LoVo (cell line): Measurements from ENCODE around the gene DRICH1.
"Not testable (repeated sequence)": the region's sequence is repeated elsewhere in the genome, so short reads cannot be mapped to it uniquely, and the experiment has no call there.

ENCODE experiments used
- DNase-seq: peaks from one replicate; pipeline ENCODE4 v3.0.0-alpha.2; 2016; ENCODE audit warnings: low spot score

DRICH1 gene

DNA sequence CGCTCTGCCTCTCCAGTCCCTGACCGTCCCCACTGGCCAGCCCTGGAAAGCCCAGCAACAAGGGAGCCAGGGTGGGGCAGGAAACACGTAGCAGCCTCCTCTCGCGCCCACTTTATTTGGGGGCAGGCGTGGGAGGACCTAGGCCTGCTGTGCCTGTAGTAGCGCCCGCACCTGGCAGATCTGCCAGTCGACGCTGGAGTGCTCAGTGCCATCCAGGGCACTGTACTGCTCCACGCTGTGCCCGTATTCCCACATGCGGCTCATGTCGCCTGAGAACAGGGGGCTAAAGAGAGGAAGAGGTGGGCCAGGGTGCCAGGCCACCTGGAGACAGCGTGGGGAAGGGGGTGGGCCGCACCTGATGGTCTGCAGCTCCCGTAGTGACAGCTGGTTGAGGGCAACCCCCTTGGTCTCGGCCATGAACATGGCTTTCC lies 17.0 kb upstream of the DRICH1 start:
- no peak for DNase-seq

DNA sequence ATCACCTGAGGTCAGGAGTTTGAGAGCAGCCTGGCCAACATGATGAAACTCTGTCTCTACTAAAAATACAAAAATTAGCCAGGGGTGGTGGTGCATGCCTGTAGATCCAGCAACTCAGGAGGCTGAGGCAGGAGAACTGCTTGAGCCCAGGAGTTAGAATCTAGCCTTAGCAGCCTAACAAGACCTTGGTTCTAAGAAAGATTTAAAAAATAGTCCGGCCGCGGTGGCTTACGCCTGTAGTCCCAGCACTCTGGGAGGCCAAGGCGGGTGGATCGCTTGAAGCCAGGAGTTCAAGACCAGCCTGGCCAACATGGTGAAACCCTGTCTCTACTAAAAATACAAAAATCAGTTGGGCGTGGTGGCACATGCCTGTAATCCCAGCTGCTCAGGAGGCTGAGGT lies 14.4 kb upstream of the DRICH1 start:
- DNase-seq = not testable (repeated sequence)

DNA sequence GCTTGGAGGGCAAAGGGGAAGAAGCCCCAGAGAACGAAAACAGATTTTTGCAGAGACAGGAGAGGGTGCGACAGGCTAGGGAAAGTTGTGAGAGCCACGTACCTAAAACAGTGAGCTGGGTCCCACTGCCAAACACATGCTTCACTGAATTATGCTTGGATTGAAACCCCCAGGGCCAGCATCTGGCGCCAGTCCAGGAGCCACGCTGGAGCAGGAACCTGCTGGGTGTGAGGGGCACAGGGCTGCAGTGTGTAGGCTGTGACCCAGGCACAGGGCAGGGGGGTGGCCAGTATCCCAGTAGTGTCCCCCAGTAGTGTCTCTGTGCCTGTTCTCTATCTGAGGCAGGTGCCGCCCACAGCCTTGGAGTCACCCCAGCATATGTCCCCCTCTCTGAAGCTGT lies 8.1 kb upstream of the DRICH1 start:
- DNase-seq = not testable (repeated sequence)

DNA sequence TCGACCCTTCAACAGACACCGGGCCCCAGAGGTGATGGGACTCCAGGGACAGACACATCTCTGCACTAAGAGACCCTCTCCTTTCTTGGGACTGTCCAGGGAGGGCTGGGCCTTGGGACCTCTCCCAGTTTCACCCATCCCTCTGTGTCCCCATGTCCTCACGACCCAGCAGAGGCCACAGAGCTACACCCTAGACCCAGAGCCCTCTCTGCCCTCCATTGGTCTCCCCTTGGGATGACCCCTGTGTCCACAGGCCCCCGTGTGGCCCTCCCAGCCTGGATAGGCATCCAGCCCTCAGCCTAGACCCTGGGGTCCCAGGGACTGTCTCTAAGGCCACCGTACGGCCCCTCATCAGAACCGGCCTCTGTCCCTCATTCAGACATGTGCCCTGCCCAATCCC lies 7.5 kb upstream of the DRICH1 start:
- DNase-seq = no peak

DNA sequence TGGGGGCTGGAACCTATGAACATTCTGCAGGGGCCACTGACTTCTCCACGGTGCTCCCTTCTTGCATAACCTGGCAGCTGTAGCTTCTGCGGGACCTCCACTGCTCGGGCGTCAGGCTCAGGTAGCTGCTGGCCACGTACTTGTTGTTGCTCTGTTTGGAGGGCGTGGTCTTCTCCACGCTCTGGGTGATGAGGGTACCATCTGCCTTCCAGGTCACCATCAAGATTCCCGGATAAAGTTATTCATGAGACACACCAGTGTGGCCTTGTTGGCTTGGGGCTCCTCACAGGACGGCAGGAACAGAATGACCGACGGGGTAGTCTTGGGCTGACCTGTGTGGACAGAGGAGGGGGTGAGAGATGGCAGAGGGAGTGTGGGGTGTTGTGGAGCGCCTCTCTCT lies 6.5 kb upstream of the DRICH1 start:
- no peak for DNase-seq

DNA sequence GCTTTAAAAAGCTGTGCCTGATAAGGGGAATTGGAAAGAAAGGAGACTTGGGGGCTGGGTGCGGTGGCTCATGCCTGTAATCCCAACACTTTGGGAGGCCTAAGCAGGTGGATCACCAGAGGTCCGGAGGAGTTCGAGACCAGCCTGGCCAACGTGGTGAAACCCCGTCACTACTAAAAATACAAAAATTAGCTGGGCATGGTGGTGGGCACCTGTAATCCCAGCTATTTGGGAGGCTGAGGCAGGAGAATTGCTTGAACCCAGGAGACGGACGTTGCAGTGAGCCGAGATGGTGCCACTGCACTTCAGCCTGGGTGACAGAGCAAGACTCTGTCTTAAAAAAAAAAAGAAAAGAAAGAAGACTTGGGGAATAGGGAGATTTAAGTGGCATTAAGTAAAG lies 3.2 kb upstream of the DRICH1 start:
- not testable (repeated sequence) for DNase-seq

DNA sequence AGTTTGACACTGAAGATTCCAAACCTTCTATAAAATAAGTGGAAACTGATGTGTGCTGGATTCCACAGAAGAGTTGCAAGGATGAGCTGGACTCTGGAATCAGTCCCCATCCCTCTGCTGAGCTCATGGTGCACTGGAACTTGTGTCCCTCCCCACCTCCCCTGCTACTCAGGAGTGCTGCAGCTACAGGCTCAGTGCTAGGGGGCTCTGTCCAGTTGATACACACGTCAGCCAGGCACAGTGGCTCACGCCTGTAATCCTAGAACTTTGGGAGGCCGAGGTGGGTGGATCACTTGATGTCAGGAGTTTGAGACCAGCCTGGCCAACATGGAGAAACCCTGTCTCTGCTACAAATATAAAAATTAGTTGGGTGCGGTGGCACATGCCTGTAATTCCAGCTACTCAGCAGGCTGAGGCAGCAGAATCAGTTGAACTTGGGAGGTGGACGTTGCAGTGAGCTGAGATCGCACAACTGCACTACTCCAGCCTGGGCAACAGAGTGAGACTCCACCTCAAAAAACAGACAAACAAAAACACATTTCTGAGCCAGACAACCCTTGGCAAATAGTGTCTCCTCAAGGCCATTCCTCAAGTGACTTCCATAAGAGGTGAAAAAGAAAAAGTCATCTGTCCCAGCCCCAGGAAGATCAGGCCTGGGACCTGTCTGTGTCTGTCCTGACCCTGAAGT lies 3.9 kb downstream of the DRICH1 start:
- DNase-seq = not testable (repeated sequence)

DNA sequence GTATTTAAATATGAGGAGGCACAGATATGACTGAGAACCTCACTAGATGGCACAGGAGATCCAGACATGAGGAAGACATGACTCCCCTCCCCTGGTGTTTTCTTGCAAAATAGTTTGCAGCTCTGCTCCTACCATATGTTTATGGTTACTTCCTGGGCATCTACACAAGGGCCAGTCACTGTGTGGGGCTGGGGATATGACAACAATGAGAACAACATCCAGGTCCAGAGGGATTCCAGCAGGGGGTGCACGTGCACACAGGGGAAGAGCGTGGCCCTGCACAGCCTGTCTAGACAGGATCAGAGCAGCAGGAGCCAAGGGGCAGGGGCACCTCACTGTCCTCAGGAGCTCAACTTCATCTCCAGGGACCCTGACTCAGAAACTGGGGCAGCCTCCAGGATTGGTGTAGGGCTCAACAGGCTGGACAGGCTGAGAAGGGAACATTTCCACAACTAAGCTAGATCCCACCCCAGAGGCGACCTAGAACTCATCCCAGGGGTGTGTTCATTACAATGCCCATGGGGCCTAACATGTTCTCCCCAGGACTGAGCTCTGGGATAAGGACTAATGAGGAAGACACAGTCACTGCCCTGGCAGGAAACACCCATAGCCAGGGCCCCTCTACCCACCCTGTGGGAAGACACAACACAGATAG lies 4.6 kb downstream of the DRICH1 start:
- not testable (repeated sequence) for DNase-seq

DNA sequence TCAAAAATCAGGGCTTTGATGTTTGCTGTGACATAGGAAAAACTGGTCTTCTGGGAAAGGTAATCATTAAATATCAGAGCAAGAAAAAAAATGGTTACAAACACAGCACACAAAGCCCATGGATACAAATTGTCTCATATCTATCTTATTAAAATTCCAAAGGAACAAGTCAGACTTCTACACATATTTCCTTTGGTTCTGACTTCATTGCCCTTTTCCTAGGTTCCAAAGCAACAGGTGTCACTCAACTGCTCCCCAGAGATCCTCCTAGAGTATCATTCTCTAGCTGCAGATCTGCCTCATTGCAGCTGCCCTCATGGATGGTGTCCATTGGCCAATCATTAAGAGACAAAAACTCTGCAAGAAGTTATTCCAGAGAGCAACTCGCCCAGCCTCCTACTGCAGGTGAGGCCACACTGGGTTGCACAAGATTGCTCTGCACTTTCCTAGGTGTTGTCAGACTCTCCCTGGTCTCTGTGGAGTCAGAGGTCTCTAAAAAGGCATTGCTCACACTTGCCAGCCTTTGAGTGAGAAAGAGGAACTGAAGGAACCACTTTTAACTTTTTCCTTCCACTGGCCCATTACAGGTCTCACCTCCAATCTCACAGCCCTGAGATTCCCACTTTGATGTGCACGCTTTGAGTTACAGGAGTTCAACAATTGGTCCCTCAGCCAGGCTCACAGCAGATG lies 5.7 kb downstream of the DRICH1 start:
- DNase-seq = no peak

DNA sequence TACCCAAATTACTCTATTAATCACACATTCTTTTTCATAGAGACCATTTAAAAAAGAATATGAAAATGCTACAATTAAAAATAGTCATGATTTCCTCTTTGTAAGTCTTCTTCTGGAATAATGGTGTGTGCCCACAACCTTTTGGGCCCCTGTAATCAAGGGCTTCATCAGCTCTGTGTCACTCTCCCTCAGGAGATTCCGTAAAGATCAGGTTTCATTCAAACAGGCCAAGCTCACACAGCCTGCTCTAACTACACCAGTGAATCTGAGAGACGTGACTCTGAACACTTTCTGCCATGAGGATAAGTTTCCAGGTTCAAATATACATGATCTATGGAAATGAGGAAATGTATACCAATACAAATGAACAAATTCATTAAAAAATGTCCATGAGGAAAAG lies 9.5 kb downstream of the DRICH1 start:
- no peak for DNase-seq

DNA sequence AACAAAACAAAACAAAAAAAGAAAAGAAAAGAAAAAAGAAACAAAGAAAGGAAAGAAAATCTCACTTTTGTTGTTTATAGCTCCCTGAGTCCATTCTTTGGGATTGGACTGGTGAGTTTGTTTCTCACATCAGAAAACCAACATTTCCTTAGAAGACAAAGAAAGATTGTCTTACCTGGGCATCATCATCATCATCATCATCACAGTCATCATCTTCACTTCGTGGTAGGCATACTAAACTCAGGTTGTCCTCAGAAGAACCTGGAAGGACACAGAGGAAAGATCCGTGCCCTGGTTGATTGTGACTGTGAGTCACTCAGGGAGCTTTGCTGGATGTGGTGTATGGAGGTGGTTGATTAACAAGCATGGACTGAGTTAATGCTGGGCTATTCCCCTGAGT lies 10.2 kb downstream of the DRICH1 start:
- not testable (repeated sequence) for DNase-seq

DNA sequence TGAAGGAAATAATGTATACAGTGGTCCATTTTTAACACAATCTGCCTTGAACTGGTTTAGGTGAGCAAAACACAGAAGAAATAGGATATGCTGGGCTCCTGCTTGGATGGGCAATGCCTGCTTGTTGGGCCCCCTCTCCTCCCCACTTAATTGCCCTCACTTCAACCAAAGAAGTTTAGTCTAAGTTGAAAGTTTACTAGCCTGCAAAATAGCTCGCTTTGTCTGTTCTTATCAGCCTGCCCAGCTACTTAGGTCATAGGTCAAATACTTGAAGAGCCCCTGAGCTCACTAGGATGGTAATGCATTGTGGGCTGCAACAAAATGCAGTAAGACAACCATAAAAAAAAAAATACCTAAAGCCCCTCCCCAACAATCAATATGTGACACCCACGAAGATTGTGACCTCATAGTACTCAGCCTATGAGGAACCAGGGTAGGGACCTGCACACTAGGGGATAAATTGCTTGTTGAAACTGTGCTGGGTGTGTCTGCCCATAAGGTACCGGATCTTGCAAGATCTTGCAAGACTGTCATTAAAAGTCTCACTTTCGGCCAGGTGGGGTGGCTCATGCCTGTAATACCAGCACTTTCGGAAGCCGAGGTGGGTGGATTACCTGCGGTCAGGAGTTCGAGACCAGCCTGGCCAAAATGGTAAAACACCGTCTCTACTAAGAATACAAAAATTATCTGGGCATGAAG lies 10.9 kb downstream of the DRICH1 start:
- DNase-seq = no peak

DNA sequence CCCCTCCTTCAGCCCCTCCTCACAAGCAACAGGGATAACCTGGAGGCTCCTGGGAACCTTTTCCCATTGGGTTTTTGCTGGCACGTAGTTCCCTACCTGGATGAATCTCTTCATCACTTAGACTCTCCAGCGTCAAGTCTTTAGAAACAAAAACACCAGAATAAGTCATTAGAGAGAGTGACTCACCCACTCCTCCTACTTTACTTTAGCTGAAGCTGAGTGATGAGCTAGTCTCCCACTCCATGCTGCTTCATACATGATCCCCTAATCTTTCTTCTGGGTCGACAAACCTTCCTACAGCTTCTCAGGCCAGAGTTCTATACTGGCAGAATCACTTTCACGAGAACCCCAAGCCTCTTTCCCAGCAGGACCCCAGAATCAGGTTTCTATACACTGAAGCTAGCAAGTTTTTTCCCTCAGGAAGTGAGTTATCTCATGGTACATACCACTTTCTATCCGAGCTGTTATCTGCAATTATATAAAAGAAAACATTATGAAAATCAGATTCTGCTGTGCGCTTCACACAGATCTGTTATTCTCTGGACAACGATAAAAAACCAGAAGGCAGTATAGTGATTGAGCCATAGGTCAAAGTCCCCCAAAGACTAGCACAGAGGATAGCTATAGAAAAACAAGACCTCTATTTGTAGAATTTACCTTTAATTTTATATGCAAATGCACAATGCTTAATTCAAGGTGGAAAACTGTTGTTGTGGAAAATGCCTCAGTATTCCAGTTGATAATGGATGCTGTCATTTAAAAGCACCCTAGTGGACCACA lies 18.7 kb downstream of the DRICH1 start:
- no peak for DNase-seq

DNA sequence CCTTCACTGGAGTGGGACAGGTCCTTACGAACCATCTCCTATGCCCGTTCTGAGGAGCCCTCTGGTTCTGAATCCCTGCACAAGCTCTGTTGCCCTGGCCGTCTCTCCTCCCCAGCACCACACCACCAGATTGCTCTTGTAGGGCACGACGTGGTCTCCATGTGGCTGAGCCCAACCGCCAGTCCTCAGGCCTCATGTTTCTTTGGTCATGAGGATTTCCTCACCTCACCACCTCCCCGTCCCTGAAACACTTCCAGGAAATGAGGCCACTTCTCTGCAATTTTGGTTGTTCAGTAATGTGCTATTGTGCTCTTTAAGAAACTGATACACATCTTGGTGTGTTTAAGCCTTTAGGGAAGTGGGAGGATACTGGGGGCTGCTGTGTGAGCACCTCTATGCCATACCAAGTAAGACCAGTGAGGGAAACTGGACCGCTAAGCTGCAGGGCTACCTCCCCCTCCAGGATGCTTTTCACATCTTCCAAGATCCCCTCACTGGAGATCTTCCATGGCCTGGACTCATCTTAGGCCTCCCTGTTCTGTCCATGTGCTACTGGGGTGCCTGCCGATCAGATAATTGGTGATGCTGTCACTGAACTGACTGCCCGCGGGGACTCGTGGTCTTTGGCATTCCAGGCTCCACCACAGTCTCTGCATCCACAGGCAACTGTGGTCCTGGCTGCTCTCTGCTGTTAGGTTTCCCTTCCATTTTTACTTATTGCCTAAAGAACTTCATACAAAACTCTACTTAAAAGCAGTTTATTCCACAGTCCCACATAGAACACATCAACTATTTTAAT lies 21.9 kb downstream of the DRICH1 start:
- DNase-seq = no peak

DNA sequence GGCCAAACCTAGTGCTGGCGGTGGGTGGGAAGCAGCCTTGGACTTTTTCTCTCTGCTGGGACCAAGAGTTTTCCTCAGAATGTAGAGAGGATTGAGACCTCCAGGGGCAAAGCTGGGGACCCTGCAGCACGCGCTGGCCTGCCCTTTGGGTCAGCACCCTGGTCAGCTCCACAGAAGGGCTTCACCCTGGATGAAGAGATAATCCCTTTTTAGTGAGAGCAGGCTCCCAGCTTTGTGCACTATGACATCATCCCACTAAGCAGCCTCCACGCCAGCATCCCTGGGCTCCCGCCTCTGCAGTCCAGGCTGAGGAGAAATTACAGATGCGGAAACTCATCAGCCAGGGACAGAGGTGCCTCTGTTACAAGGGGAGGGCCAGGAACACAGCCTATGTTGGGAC lies 23.5 kb downstream of the DRICH1 start:
- no peak for DNase-seq

DNA sequence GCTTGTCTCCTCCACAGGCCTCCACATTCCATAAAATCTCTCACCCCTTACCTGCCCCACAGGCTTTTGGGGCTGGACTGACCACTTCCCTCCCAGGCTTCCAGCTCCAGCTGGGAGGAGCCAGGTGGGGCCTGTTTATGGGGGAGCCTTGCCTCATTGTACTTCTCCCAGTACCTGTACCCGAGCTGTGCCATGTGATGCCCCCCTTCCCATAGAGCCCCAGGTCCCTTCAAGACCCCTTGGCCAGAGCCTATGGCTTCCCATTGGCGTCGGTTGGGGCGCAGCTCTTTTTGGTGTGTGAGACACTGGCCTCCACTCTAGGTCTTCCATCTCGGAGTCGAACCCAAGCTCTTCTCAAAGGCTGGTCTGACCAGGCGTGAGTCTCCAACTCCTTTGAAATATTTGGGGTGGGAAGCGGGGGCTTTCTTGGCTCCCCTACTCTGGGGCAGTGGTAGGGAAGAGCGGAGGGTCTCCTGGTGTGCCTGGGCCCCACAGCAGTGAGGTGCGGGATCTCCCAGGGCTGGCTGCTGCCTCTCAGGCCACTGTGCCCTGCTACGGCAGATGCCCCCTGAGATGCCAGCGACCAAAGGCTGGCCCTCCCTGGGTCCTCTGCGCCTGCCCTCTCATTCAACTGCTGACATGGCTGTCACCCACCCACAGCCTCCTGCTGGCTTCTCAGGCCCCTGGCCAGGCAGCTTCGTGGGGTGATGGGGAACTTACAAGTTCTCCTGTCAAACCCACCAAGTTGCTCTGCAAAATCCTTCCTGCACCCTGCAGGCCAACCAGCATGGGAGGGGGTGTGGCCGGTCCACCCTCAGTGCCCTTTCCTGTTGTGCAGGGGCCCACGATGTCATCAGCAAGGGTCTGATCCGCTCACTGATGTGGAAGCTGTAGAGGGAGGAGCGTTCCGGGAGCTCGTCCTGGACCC lies 25.7 kb downstream of the DRICH1 start:
- DNase-seq = no peak

DNA sequence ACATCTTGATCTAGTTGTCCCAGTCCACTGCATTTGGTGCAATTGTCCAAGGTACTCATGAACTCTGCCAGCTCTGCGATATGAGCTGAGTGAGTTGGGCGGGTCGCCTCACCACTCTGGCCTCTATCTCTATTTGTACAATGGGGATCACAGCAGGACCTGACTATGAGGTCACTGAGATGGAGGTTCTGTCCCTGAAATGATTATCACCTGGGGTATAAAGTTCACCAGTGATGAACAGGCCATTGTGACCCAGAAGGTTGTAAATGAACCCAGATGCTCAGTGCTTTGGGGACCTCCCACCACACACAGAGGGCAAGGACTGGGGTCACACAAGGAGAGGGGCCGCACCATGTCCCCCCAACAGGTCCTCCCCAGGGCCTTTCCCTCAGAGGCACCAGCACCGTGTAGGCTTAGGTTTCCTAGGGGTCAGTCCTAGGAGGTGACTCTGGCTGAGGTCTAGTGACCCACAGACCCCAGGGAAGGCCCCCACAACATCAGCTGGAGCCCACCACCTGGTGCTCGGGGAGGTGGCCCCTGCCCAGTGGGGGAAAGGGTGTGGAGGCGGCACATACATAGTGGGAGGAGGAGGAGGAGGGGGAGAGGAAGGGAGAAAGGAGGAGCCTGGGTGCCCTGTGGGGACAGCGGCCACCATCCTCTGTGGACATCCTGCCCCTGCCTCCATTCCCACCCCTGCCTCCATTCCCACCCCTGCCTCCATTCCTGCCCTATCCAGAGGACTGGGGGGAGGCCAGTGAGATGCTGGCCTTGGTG lies 27.0 kb downstream of the DRICH1 start:
- DNase-seq = no peak

DNA sequence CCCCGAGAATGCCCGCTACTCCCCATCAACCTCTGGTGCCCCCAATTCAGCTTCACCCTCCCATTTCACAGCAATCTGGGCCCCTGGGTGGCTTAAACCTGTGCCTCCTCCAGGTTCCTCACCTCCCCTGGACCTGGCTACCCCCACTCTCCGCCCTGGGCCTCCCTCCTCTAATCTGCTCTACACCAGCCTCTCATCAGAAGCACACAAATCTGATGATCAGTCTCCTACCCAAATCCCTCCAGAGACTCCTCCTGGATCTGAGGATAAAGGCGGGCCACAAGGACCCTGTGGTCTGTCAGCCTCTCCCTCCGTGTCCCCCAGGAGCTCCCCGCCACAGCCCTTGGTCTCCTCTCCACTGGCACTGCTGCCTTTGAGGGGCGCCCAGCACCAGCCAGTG lies 28.9 kb downstream of the DRICH1 start:
- no peak for DNase-seq
